Body of pancreas (tissue), 4 donors: ENCODE measurements around the gene MTMR3. TPM values are rescaled to one million over a fixed set of nuclear protein-coding genes. Genes with fewer than 3 reads are reported as not detected.

Experiments used
- ATAC-seq: fragments of 150-250 bp; one replicate; pipeline ENCODE4 v1.9.1; 2016
- DNase-seq, 4 donors: peaks; one replicate each; pipeline ENCODE4 v3.0.0-alpha.2; 2019
- H3K27ac ChIP-seq, 4 donors: fragments of 200-600 bp; sonication (generic); 1 replicate in 3 of 4; 2 replicates in 1 of 4; pipeline versions ENCODE4 v1.5.1 to v1.6.1; 2016 to 2019; ENCODE audit warnings: mild to moderate bottlenecking in 1 of 4, mixed read lengths in 1 of 4, moderate library complexity in 1 of 4
- H3K27me3 ChIP-seq, 2 donors: fragments of 200-600 bp; sonication (generic); one replicate each; pipeline ENCODE4 v1.6.0; 2016; ENCODE audit warnings: mild to moderate bottlenecking in 1 of 2
- H3K36me3 ChIP-seq, 2 donors: fragments of 200-600 bp; sonication (generic); replicated peaks in 1 of 2; 2 replicates each; pipeline ENCODE4 v1.5.1; 2016; ENCODE audit warnings: low read depth in 2 of 2; ENCODE audit not compliant: insufficient read depth in 1 of 2
- H3K4me1 ChIP-seq: fragments of 200-600 bp; sonication (generic); one replicate; pipeline ENCODE4 v1.6.0; 2016
- H3K4me3 ChIP-seq, 2 donors: fragments of 200-600 bp; sonication (generic); 1 replicate in 1 of 2; 2 replicates in 1 of 2; pipeline ENCODE4 v1.5.1; 2016 to 2019
- H3K9me3 ChIP-seq, 3 donors: fragments of 200-600 bp; sonication (generic); 1 replicate in 2 of 3; 2 replicates in 1 of 3; pipeline ENCODE4 v1.5.1; 2016
- CTCF ChIP-seq, 7 experiments: fragments of 450-650 bp in 4 of 7; fragments of 200-600 bp in 3 of 7; sonication (generic) in 3 of 7; IDR thresholded peaks; one replicate each; pipeline ENCODE4 v1.5.1; 2016 to 2019; ENCODE audit warnings: antibody characterized with exemption in 7 of 7
- POLR2A ChIP-seq, 3 donors: fragments of 450-650 bp; IDR thresholded peaks; one replicate each; pipeline ENCODE4 v1.6.1; 2016; ENCODE audit warnings: antibody characterized with exemption in 3 of 3, mild to moderate bottlenecking in 2 of 3
- WGBS, 2 donors: methylation state at CpG; one replicate each; pipeline ENCODE4 v1.1.5; 2017; 5-methylcytosine and 5-hydroxymethylcytosine counted together
- intact Hi-C: fragments of 100-400 bp; cut with DNase I; formaldehyde crosslinking; loops from one replicate; pipeline ENCODE4 v1.15.1; 2023
- total RNA-seq, 2 donors: library from RNA; depleted of rRNA; stranded (reverse); fragments of >200 nt; gene quantifications; one replicate each; pipeline ENCODE4 v1.1.0, GENCODE V29; 2016

MTMR3 gene
- total RNA-seq, 2 donors from 2014 or later: 37.9 to 46.7 TPM

GRCh38 chr22:30014244-30014643 is 131.3 kb downstream of the MTMR3 start:
- Histone ChIP-seq H3K27me3 (no peaks in the 10 kb centered on the region), H3K9me3 (no peaks in the 10 kb centered on the region), H3K4me3 (no peak overlapping the region), H3K4me1 (no peaks in the 10 kb centered on the region), H3K27ac (no peak overlapping the region), H3K36me3 (peaks cover 0 to 54% of the 10 kb centered on the region in 2 donors)
- TF ChIP-seq POLR2A (IDR thresholded peaks at IDR 0.05) (no peak), CTCF (IDR thresholded peaks at IDR 0.05) (no peak)
- intact Hi-C loops: no loop called here
- ATAC-seq: no peak
- DNase-seq: no peak

GRCh38 chr22:30015229-30015797 is 132.3 kb downstream of the MTMR3 start:
- Histone ChIP-seq H3K27ac (no peak overlapping the region), H3K9me3 (no peaks in the 10 kb centered on the region), H3K36me3 (peaks cover 0 to 59% of the 10 kb centered on the region in 2 donors), H3K4me3 (no peak overlapping the region), H3K27me3 (no peaks in the 10 kb centered on the region), H3K4me1 (no peaks in the 10 kb centered on the region)
- 95 to 96% methylated on average over 3 of the region's 3 CpGs for WGBS, 2 donors
- intact Hi-C loops: no loop called here
- DNase-seq (no peak), ATAC-seq (no peak)
- TF ChIP-seq POLR2A (IDR thresholded peaks at IDR 0.05) (no peak), CTCF (IDR thresholded peaks at IDR 0.05) (no peak)

GRCh38 chr22:30015846-30016245 is 132.9 kb downstream of the MTMR3 start:
- intact Hi-C loops: no loop called here
- Histone ChIP-seq H3K4me3 (no peak overlapping the region), H3K4me1 (no peaks in the 10 kb centered on the region), H3K27ac (no peak overlapping the region), H3K36me3 (peaks cover 0 to 62% of the 10 kb centered on the region in 2 donors), H3K27me3 (no peaks in the 10 kb centered on the region), H3K9me3 (no peaks in the 10 kb centered on the region)
- DNase-seq: no peak
- 93 to 100% methylated on average over 1 of the region's 1 CpG for WGBS, 2 donors
- TF ChIP-seq POLR2A (IDR thresholded peaks at IDR 0.05) (no peak), CTCF (IDR thresholded peaks at IDR 0.05) (no peak)
- ATAC-seq: no peak

GRCh38 chr22:30016596-30016995 is 133.6 kb downstream of the MTMR3 start:
- Histone ChIP-seq H3K4me3 (no peak overlapping the region), H3K27me3 (no peaks in the 10 kb centered on the region), H3K36me3 (peaks cover 0 to 68% of the 10 kb centered on the region in 2 donors), H3K27ac (no peak overlapping the region), H3K9me3 (no peaks in the 10 kb centered on the region), H3K4me1 (no peaks in the 10 kb centered on the region)
- WGBS, 2 donors: 97 to 100% methylated on average over 4 of the region's 4 CpGs
- no peak for ATAC-seq
- TF ChIP-seq CTCF (IDR thresholded peaks at IDR 0.05) (no peak), POLR2A (IDR thresholded peaks at IDR 0.05) (no peak)
- intact Hi-C loops: no loop called here
- no peak for DNase-seq
